Endothelial cell (in vitro differentiated cells): Measurements from ENCODE around the gene AMY2A. TPM values are rescaled to one million over a fixed set of nuclear protein-coding genes. Genes with fewer than 3 reads are reported as not detected.
"Not testable (repeated sequence)": the region's sequence is repeated elsewhere in the genome, so short reads cannot be mapped to it uniquely, and the experiment has no call there.

Source experiments
- DNase-seq: peaks from one replicate; pipeline ENCODE4 v3.0.0; 2021; ENCODE audit warnings: low spot score
- H3K27ac Mint-ChIP-seq: one replicate; pipeline ENCODE4 v1.8.0; 2021; ENCODE audit warnings: mixed read lengths, inconsistent platforms; ENCODE audit not compliant: unreplicated experiment
- H3K27me3 Mint-ChIP-seq: one replicate; pipeline ENCODE4 v1.8.0; 2021; ENCODE audit warnings: mild to moderate bottlenecking, moderate library complexity, mixed read lengths, inconsistent platforms; ENCODE audit not compliant: unreplicated experiment
- H3K36me3 Mint-ChIP-seq: one replicate; pipeline ENCODE4 v1.8.0; 2021; ENCODE audit warnings: mild to moderate bottlenecking, low read depth, mixed read lengths, inconsistent platforms; ENCODE audit not compliant: unreplicated experiment
- H3K4me1 Mint-ChIP-seq: one replicate; pipeline ENCODE4 v1.8.0; 2021; ENCODE audit warnings: mild to moderate bottlenecking, mixed read lengths, inconsistent platforms; ENCODE audit not compliant: unreplicated experiment
- H3K4me3 Mint-ChIP-seq: one replicate; pipeline ENCODE4 v1.8.0; 2021; ENCODE audit warnings: mild to moderate bottlenecking, mixed read lengths, inconsistent platforms; ENCODE audit not compliant: unreplicated experiment
- H3K9me3 Mint-ChIP-seq: one replicate; pipeline ENCODE4 v1.8.0; 2021; ENCODE audit warnings: mixed read lengths, inconsistent platforms; ENCODE audit not compliant: unreplicated experiment
- CTCF ChIP-seq: fragments of 200-600 bp; sonication (generic); IDR thresholded peaks from one replicate; pipeline ENCODE4 v1.5.0; 2021; ENCODE audit warnings: antibody characterized with exemption; ENCODE audit not compliant: unreplicated experiment
- total RNA-seq: library from RNA; stranded (reverse); fragmentation: NEBNext Ultra II Directional; extraction: Animal tissue kit (Norgen Biotek cat#: 25700); gene quantifications from one replicate; pipeline ENCODE4 v1.2.1, GENCODE V29; 2021; ENCODE audit not compliant: unreplicated experiment

The AMY2A gene
- total RNA-seq, 1 donor from 2014 or later: not detected

- peaks cover 3% of the 10 kb centered on the region for H3K36me3 Mint-ChIP-seq
- no peaks in the 10 kb centered on the region for H3K27me3 Mint-ChIP-seq
- H3K4me3 Mint-ChIP-seq: no peak overlapping the region
- no peaks in the 10 kb centered on the region for H3K4me1 Mint-ChIP-seq
- TF ChIP-seq CTCF: no peak
- no peak for DNase-seq
- H3K27ac Mint-ChIP-seq: no peak overlapping the region
- H3K9me3 Mint-ChIP-seq: no peaks in the 10 kb centered on the region
Measured at GRCh38 chr1:103583887-103584286, 33.3 kb upstream of the AMY2A start.

- H3K4me3 Mint-ChIP-seq: no peak overlapping the region
- DNase-seq: no peak
- no peaks in the 10 kb centered on the region for H3K27me3 Mint-ChIP-seq
- H3K4me1 Mint-ChIP-seq: no peaks in the 10 kb centered on the region
- no peak for TF ChIP-seq CTCF
- no peaks in the 10 kb centered on the region for H3K9me3 Mint-ChIP-seq
- H3K36me3 Mint-ChIP-seq: peaks cover 7% of the 10 kb centered on the region
- H3K27ac Mint-ChIP-seq: no peak overlapping the region
Measured at GRCh38 chr1:103584537-103584936, 32.7 kb upstream of the AMY2A start.

- H3K27ac Mint-ChIP-seq: not testable (repeated sequence)
Measured at GRCh38 chr1:103602740-103603139, 14.5 kb upstream of the AMY2A start.

GRCh38 chr1:103616362-103616761 is 865 bp upstream of the AMY2A start:
- Mint-ChIP-seq H3K4me3 (no peak overlapping the region), H3K36me3 (no peaks in the 10 kb centered on the region), H3K4me1 (peaks cover 6% of the 10 kb centered on the region), H3K27me3 (no peaks in the 10 kb centered on the region), H3K27ac (no peak overlapping the region), H3K9me3 (no peaks in the 10 kb centered on the region)
- DNase-seq: no peak
- TF ChIP-seq CTCF: no peak

More at GRCh38 chr1:103602740-103603139, 14.5 kb upstream of the AMY2A start:
- not testable (repeated sequence) for H3K27me3 Mint-ChIP-seq, DNase-seq, H3K36me3 Mint-ChIP-seq, H3K4me3 Mint-ChIP-seq, H3K9me3 Mint-ChIP-seq, H3K4me1 Mint-ChIP-seq

- not testable (repeated sequence) for H3K4me3 Mint-ChIP-seq, H3K27me3 Mint-ChIP-seq, DNase-seq, H3K9me3 Mint-ChIP-seq, H3K36me3 Mint-ChIP-seq, H3K4me1 Mint-ChIP-seq, H3K27ac Mint-ChIP-seq
Measured at GRCh38 chr1:103627436-103627835, 10.2 kb downstream of the AMY2A start.

- not testable (repeated sequence) for H3K9me3 Mint-ChIP-seq, DNase-seq, H3K36me3 Mint-ChIP-seq, H3K27me3 Mint-ChIP-seq, H3K27ac Mint-ChIP-seq, H3K4me1 Mint-ChIP-seq, H3K4me3 Mint-ChIP-seq
Measured at GRCh38 chr1:103641194-103641593, 24.0 kb downstream of the AMY2A start.

GRCh38 chr1:103643908-103644307 is 26.7 kb downstream of the AMY2A start:
- H3K4me1 Mint-ChIP-seq, H3K9me3 Mint-ChIP-seq, H3K27ac Mint-ChIP-seq, H3K36me3 Mint-ChIP-seq, H3K4me3 Mint-ChIP-seq, H3K27me3 Mint-ChIP-seq, DNase-seq: not testable (repeated sequence)

- H3K9me3 Mint-ChIP-seq, H3K27me3 Mint-ChIP-seq, DNase-seq, H3K4me3 Mint-ChIP-seq, H3K27ac Mint-ChIP-seq, H3K4me1 Mint-ChIP-seq, H3K36me3 Mint-ChIP-seq: not testable (repeated sequence)
Measured at GRCh38 chr1:103650305-103650704, 33.1 kb downstream of the AMY2A start.

GRCh38 chr1:103650889-103651288 is 33.7 kb downstream of the AMY2A start:
- not testable (repeated sequence) for DNase-seq, H3K4me3 Mint-ChIP-seq, H3K4me1 Mint-ChIP-seq, H3K27me3 Mint-ChIP-seq, H3K27ac Mint-ChIP-seq, H3K36me3 Mint-ChIP-seq, H3K9me3 Mint-ChIP-seq

GRCh38 chr1:103654133-103654532 is 36.9 kb downstream of the AMY2A start:
- H3K27ac Mint-ChIP-seq, H3K27me3 Mint-ChIP-seq, H3K9me3 Mint-ChIP-seq, DNase-seq, H3K4me1 Mint-ChIP-seq, H3K36me3 Mint-ChIP-seq, H3K4me3 Mint-ChIP-seq: not testable (repeated sequence)
